K562 (cell line): ENCODE data around the gene PPIL6. TPM values are rescaled to one million over a fixed set of nuclear protein-coding genes. Genes with fewer than 3 reads are reported as not detected.

Experiments
- ADNP ChIP-seq: fragments of 200-800 bp; sonication (Bioruptor generic); IDR thresholded peaks from 2 replicates; pipeline ENCODE4 v1.6.1; 2016; ENCODE audit warnings: missing genetic modification characterization, missing compliant biosample characterization
- AFF4 ChIP-seq: sonication (generic); formaldehyde crosslinking; IDR thresholded peaks from 2 replicates; pipeline ENCODE4 v1.8.0; 2023; ENCODE audit warnings: mild to moderate bottlenecking, missing genetic modification reagents
- ATF1 ChIP-seq, 2 experiments: fragments of 450-650 bp in 1 of 2; IDR thresholded peaks; 2 replicates each; pipeline ENCODE4 v1.6.1; 2016; ENCODE audit warnings: missing compliant biosample characterization in 1 of 2, missing genetic modification characterization in 1 of 2
- CREBBP ChIP-seq: IDR thresholded peaks from one replicate; pipeline ENCODE4 v1.6.1; 2012; ENCODE audit warnings: low read depth, mild to moderate bottlenecking, control low read depth, inconsistent platforms, low read length
- E2F4 ChIP-seq: sonication (generic); formaldehyde crosslinking; IDR thresholded peaks from 2 replicates; pipeline ENCODE4 v1.8.0; 2022; ENCODE audit warnings: mild to moderate bottlenecking, low read depth, missing genetic modification reagents
- ESRRA ChIP-seq: fragments of 450-650 bp; IDR thresholded peaks from 2 replicates; pipeline ENCODE4 v1.6.1; 2014; ENCODE audit warnings: low read depth, mild to moderate bottlenecking, moderate library complexity, borderline replicate concordance
- GABPA ChIP-seq: fragments of 200-800 bp; sonication (Bioruptor generic); conservative IDR thresholded peaks from 2 replicates; pipeline ENCODE4 v1.6.1; 2016; ENCODE audit warnings: low read depth, missing genetic modification characterization, missing compliant biosample characterization
- HMGN3 ChIP-seq: IDR thresholded peaks from 2 replicates; pipeline ENCODE4 v1.6.1; 2011; ENCODE audit warnings: borderline replicate concordance, low read depth, mild to moderate bottlenecking, mixed read lengths, low read length; ENCODE audit not compliant: insufficient read length; ENCODE audit errors: extremely low read depth
- MYBL2 ChIP-seq, 2 experiments: fragments of 450-650 bp in 1 of 2; sonication (generic) in 1 of 2; formaldehyde crosslinking in 1 of 2; IDR thresholded peaks; 2 replicates each; pipeline versions ENCODE4 v1.6.1 to v1.8.1; 2017 to 2022; ENCODE audit warnings: borderline replicate concordance in 1 of 2, inconsistent platforms in 1 of 2, low read depth in 1 of 2, mild to moderate bottlenecking in 1 of 2, missing genetic modification reagents in 1 of 2, moderate library complexity in 1 of 2
- PCBP1 ChIP-seq: fragments of 200-400 bp; formaldehyde crosslinking; IDR thresholded peaks from 2 replicates; pipeline ENCODE4 v1.6.1; 2018; ENCODE audit warnings: mild to moderate bottlenecking, low read depth, low read length; ENCODE audit not compliant: poor library complexity, severe bottlenecking
- RAD51 ChIP-seq: fragments of 450-650 bp; IDR thresholded peaks from 2 replicates; pipeline ENCODE4 v1.7.1; 2016; ENCODE audit warnings: low read depth, mild to moderate bottlenecking, borderline replicate concordance
- SRF ChIP-seq, 2 experiments: fragments of 250-450, 450-650 bp in 1 of 2; sonication (Bioruptor Pico) in 1 of 2; sonication (generic) in 1 of 2; formaldehyde crosslinking; IDR thresholded peaks; 2 replicates each; pipeline versions ENCODE4 v1.5.0 to v1.5.1; 2020 to 2022; ENCODE audit warnings: mild to moderate bottlenecking in 1 of 2, missing genetic modification reagents in 1 of 2
- XRCC4 ChIP-seq: IDR thresholded peaks from one replicate; pipeline ENCODE4 v1.6.1; 2011; ENCODE audit not compliant: insufficient read depth, insufficient read length; ENCODE audit errors: extremely low read depth
- ZNF79 ChIP-seq: fragments of 250-450 bp; sonication (Bioruptor Pico); IDR thresholded peaks from 2 replicates; pipeline ENCODE4 v1.4.0; 2020; ENCODE audit warnings: low read depth, mild to moderate bottlenecking, moderate library complexity
- polyA plus RNA-seq, 8 experiments: library from polyadenylated mRNA; depleted of rRNA in 4 of 8; stranded (reverse) in 5 of 8; unstranded in 3 of 8; fragments of >200 nt; fragmentation: Nextera tagmentation in 2 of 8; fragmentation: Illumina TruSeq in 1 of 8; extraction: Ambion mirVana in 2 of 8; extraction: Trizol in 1 of 8; gene quantifications; 2 replicates each; pipeline versions ENCODE4 v1.2.1 to v1.2.3, GENCODE V29; 2011 to 2014; ENCODE audit warnings: inconsistent platforms in 1 of 8, missing spikeins in 1 of 8
- total RNA-seq, 7 experiments: library from RNA; depleted of rRNA in 6 of 7; stranded (reverse); fragments of >200 nt in 6 of 7; fragmentation: Illumina TruSeq in 2 of 7; extraction: Trizol in 2 of 7; gene quantifications; 2 replicates each; pipeline versions ENCODE4 v1.2.1 to v1.2.3, GENCODE V29; 2011 to 2021; ENCODE audit warnings: low replicate concordance in 1 of 7
- TF ChIP-seq, protein P1 (sequence below): sonication (generic); formaldehyde crosslinking; IDR thresholded peaks from 2 replicates; pipeline ENCODE4 v1.8.0; 2022; ENCODE audit warnings: mild to moderate bottlenecking, missing genetic modification reagents
- TF ChIP-seq, protein P2 (sequence below), 2 experiments: fragments of 450-650 bp in 1 of 2; sonication (generic) in 1 of 2; formaldehyde crosslinking in 1 of 2; IDR thresholded peaks in 1 of 2; conservative IDR thresholded peaks in 1 of 2; 2 replicates each; pipeline versions ENCODE4 v1.6.1 to v1.8.1; 2016 to 2023; ENCODE audit warnings: mild to moderate bottlenecking in 2 of 2, moderate library complexity in 2 of 2, inconsistent platforms in 1 of 2, missing genetic modification reagents in 1 of 2
- TF ChIP-seq, protein P3 (sequence below): sonication (generic); formaldehyde crosslinking; IDR thresholded peaks from 2 replicates; pipeline ENCODE4 v1.5.0; 2020; ENCODE audit warnings: missing genetic modification reagents

The PPIL6 gene
- total and polyA plus RNA-seq, 9 of the 15 experiments (the other 6 are each of a cell fraction or from before 2014, with no cell fraction given), result 0.03 to 0.98 (median 0.41) TPM; not detected in 1

DNA sequence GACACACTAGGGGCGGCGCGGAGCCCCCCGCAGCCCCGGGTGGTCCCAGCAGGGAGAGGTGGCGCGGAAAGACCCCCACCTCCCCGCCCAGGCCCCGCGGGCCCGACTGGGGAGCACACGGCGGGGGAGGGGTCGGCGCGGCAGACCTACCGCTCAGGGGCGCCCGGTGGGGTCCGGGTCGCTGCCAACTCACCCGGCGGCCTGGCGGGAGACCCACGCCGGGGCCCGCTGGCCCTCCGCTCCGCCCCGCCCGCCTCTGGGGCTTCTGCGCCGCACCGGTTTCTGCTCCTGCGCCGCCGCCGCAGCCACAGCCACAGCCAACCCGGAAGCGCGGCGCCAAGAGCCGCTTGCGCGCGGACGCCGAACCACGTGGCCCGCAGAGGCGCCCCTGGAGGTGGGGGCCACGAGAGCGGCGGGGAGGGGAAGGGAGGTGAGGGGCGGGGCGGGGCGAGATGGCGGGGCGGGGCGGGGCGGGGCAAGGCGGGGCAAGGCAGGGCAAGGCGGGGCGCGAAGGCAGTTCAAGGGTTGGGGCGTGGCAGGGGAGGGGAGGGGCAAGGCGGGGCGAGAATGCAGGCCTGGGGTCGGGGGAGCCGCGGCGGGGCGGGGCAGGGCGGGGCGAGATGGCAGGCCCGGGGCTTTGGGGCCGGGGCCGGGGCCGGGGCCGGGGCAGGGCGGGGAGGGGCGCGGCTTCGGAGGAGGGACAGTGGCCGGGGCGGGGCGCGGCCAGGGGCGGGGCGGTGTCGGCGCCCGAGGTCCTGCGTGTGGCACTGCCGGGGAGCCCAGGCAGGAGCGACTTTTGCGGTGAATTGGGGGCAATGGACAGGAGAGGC is 42.7 kb upstream of the PPIL6 start, which contains the start of gene ZBTB24 (continued):
- TF ChIP-seq ADNP (no peak), ESRRA (peak; percentile 32; the same call in 1 of the 2 replicates), XRCC4 (no peak), E2F4 (CRISPR knock-in tag) (no peak), HMGN3 (peak; percentile 47), ZNF79 (CRISPR knock-in tag) (no peak), GABPA (peak; percentile 45), RAD51 (peak; percentile 24; the same call in 1 of the 2 replicates), SRF (CRISPR knock-in tag; IDR thresholded peaks at IDR 0.05) (no peak), CREBBP (no peak), AFF4 (CRISPR knock-in tag) (no peak), ATF1 (CRISPR knock-in tag; IDR thresholded peaks at IDR 0.05) (no peak), ATF1 (tag; IDR thresholded peaks at IDR 0.05) (no peak), MYBL2 (IDR thresholded peaks at IDR 0.05; ENCODE audit: low read depth) (no peak), MYBL2 (CRISPR knock-in tag; IDR thresholded peaks at IDR 0.05; ENCODE audit: borderline replicate concordance) (no peak), PCBP1 (peak; percentile 56)
- TF ChIP-seq, protein P1, sequence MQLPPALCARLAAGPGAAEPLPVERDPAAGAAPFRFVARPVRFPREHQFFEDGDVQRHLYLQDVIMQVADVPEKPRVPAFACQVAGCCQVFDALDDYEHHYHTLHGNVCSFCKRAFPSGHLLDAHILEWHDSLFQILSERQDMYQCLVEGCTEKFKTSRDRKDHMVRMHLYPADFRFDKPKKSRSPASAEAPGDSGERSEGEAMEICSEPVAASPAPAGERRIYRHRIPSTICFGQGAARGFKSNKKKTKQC, result peak; percentile 44; the same call in 1 of the 2 replicates
- TF ChIP-seq, protein P2, sequence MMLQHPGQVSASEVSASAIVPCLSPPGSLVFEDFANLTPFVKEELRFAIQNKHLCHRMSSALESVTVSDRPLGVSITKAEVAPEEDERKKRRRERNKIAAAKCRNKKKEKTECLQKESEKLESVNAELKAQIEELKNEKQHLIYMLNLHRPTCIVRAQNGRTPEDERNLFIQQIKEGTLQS (IDR thresholded peaks at IDR 0.05), result no peak
- TF ChIP-seq, protein P2 (CRISPR knock-in tag; conservative IDR thresholded peaks at IDR 0.05), result no peak; the same call in 1 of the 2 replicates
- TF ChIP-seq, protein P3, sequence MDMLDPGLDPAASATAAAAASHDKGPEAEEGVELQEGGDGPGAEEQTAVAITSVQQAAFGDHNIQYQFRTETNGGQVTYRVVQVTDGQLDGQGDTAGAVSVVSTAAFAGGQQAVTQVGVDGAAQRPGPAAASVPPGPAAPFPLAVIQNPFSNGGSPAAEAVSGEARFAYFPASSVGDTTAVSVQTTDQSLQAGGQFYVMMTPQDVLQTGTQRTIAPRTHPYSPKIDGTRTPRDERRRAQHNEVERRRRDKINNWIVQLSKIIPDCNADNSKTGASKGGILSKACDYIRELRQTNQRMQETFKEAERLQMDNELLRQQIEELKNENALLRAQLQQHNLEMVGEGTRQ (CRISPR knock-in tag), result peak; percentile 92
